ENCODE measurements around the gene DNHD1.

Gene DNHD1

DNA sequence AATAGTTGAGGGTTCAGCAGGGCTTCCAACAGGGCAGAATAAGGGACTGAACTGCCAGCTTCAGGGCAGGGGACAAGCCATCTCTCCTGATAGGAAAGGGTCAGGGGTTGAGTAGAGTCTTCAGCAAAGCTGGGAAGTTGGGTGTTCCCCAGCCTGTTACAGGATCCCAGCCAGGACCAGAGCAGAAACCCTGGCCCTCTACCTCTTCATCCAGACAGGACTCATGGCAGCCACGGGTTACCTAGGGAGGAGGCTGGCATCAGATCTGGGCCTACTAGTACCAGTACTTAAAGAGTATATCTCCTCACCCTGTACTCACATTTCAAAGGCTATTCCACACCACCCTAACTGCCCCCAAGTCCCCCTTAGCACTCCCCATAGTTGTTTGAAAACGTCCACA is 117.4 kb downstream of the DNHD1 start:
- DNase-seq, result no peak

DNA sequence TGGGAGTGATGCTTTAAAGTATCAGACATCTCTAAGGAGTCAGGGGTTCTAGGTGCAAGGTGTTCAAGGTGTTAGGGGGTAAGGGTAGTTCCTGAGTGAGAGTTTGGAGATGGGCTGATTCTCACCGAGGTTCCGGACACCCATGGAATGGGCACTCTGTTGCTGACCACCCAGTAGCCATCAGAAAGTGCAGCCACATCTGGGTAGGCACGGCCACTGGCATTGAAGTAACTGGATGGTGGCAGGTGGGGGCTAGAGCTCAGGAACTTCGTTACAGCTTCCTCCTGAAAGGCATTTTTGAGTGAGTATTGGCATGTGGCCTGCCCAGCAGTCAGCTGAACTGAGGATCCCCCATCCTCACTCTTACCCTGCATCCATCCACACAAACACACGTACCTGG is 118.0 kb downstream of the DNHD1 start:
- DNase-seq, result no peak

DNA sequence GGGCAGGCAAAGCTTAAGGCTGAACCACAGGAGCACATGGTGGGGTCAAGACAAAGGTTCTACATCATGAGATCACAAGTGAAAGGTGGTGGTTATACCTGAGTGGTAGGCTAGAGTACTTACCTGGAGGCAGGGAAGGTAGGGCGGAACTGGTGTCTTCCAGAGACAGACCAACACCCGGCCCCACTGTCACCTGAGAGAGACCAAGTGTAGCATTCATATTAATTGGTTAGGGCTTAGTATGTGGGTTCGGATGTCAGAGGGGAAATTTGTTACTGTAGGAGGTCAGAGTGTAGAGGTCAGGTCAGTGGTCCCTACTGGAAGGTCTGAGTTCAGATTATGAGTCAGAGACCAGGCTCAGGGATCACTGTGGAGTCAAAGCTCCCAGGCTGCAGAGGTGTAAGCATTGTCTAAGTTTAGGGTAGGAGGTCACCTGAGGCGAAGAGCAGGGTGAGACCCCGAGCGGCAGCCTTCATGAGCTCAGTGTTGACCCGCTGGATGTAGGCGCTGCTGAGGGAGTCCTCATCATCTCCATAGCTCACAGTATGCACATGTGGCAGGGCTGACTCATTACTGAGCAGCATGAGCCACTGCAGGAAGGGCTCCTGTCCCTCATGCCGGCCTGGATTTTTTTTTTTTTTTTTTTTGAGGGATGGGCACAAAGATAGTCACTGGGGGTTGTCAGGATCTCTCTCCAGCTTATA is 119.0 kb downstream of the DNHD1 start:
- no peak for DNase-seq

DNA sequence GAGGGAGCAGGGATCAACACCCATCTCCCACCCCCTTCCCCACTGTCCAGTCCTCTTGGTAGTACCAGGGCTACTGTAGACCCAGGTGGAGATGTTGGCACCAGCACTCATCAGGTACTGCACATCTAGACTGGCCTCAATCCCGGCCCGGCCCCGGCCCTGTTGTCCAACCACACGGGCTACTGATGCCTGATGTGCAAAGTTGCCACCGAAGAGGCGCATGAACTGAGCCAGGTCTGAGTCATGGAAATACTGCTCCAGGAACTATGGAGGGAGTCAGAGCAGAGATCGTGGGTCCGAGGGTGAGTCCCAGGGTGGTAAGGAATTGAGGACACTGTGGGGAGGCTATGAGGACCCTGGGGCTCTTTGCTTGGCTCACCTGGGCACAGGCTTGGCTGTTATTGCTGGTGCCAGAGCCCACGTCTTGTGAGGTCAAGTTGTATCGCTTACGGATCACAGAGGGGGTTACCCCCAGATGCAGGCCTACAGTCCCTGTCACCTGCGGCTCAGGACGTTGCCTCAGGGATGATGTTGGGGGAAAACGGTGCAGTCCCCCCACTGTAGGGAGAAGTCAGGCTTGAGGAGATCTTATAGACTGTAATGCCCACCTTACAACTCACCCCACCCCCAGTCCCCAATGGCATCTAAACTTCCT is 119.6 kb downstream of the DNHD1 start:
- DNase-seq, result no peak

DNA sequence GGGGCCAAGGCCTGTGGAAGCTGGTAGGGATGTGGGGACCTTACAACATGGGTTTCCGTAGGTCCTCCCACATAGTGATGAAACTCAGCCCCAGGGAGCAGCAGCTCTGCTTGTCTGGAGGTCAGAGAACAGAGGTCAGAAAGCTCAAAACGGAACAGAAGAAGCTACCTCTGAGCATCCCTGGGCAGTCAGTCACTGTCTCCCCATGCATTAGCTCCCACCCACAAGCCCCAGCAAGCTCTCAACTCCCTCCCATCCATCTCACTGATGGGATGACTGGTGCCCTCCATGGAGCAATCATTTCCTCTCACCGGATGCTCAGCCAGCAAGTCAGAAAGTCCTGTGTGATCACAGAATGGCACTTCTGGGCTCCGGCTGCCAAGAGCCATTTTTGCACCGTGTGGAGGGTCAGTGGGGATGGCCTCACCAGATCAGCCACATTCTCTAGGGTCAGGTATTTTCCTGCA is 120.3 kb downstream of the DNHD1 start:
- DNase-seq, result no peak

DNA sequence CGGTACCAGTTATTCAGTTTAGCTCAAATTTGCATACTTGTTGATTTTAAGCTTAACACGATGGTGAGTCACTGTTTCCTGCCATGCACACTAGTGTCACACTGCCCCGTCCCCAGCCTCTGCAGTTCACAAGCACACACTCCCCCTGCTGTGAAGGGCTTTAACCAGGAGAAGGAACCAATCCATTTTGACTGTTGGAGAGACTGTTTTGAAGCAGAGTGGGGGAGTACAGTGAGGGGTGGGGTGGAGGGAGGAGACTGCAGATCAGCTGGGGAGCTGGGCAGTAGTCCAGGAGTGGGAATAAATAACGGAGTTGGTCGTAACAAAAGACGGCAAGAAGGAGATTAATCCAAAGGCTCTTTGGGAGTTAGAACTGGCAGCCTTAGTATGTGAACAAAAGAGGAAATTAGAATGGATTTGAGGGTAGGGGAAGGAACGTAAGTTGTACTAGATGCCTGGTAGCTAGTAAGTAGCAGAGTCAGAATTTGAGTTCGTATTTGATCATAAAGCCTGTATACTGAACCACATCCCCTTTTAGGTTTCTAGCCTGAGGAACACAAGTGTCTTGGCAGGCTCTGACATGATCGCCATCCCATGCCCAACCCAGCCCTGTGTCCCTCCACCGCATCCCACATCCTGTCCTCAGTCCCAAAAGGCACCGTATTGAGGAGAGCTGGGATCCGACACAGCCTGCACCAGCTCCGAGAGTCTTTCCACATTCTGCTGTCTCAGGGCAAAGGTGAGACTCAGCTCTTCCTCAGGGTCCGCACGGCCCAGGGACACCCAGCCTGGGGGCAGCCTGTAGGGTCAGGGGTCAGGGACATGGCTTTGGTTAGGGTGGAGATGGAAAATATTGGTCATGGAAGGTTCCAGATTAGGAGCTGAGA is 121.3 kb downstream of the DNHD1 start:
- no peak for DNase-seq

DNA sequence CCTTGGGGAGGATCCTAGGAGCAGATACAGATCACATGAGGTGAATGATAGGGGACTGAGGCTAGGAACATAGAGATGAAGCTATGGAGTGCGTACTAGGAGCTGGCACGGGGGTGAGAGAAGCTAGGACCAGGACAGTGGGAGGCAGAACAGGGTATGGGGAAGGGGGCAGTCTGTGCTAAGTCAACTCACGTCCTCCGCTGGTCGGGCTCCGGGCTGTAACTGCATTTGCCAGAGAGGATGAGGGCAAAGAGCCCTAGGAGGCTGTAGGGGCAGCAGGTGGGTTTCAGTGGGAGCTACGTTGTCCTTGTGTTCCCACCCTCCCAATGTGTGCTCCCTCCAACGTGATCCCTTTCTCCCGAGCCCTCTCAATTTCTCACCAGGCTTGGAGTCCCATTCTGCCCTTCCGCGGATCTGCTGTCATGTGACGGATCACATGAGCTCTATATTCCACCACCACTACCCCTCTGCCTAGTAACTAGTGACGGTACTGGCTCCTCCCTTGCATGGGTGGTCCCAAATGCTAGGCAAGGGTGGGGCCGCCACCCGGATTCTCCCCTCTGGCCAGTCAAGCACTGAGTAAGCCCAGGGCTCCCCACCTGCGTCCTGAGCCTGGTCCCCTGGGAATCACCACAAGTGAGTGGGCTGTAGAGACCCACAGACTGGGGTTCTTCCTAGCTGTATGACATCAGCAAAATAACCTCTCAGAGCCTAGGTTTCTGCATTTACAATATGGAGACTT is 122.1 kb downstream of the DNHD1 start, which contains the start of gene TPP1:
TPP1 (minus strand) TSS at position 419 of the 742 bp plus-strand sequence; CDS start at position 397, 22 bp downstream.
- peak; percentile 93 for DNase-seq

DNA sequence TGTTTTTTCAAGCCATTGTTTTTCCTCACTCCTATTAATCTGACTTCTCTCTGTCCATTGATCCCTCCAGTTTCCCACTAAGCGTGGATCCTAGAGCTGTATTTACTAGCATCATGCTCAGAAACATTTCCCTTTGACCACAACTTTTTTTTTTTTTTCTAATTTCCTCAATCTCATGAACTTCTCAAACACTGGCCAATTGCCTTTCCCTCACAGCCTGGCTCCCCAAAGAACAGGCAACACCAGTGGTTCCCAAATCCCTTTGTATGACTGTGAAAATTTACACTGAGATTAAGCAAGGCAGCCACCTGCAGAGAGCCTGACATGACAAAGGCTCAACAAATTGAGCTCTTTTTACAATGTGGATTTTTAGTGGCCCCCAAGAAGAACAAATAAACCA is 123.6 kb downstream of the DNHD1 start:
- DNase-seq, result peak; percentile 47
